ENCODE data around the gene SEL1L. TPM values are rescaled to one million over a fixed set of nuclear protein-coding genes. Genes with fewer than 3 reads are reported as not detected.

Gene SEL1L
- total and polyA plus RNA-seq, 4 experiments from 2014 or later: 18.4 to 65.7 (median 47.9) TPM

DNA sequence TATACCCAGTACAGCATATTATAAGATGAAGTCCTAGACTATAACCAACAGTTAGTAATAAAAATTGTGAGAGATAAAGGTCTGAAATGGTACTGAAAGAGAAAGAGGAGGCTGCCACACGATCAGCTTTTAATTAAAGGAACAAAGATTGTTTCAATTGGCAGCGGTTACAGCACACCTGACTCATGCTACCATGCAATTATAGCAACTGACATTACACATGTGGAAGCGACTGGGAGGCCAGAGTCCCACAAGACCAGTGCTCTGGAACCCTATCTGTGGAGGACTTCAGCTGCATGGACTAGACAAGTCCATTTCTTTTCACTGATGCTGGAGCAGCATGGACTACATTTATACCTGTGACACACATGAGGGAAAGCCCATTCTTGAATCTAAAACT is 55.2 kb downstream of the SEL1L start:
- H3K36me3 ChIP-seq (ENCODE audit: insufficient read depth, low read length): peaks cover 23% of the 10 kb centered on the region
- no peak for DNase-seq
- H3K4me3 ChIP-seq (ENCODE audit: low read length in 2 of 2): no peak overlapping the region
- CTCF ChIA-PET (ENCODE audit: partially characterized antibody): interaction anchor here (3.9 kb wide), 1 partner anchor 14 kb away, joined by 18 read pairs; no protein-coding TSS in a partner anchor
- H3K27me3 ChIP-seq (ENCODE audit: insufficient read depth, low read length): no peaks in the 10 kb centered on the region
- no peaks in the 10 kb centered on the region for H3K9me3 ChIP-seq (ENCODE audit: control insufficient read depth in 1 of 2, low read length in 2 of 2)
- no peak overlapping the region for H3K27ac ChIP-seq (ENCODE audit: low read depth, low read length)
- H3K27ac Mint-ChIP-seq: peak overlapping the region in 2 of 7 donors; percentile 29 to 30
- H3K27me3 Mint-ChIP-seq: no peaks in the 10 kb centered on the region
- POLR2A ChIA-PET (ENCODE audit: partially characterized antibody): no interaction called here
- H3K36me3 Mint-ChIP-seq: peaks cover 40 to 50% of the 10 kb centered on the region in 2 donors
- intact Hi-C loops (cut with micrococcal nuclease): no loop called here
- H3K4me1 Mint-ChIP-seq: peaks cover 18 to 28% (median 18%) of the 10 kb centered on the region in 4 donors
- peaks cover 16% of the 10 kb centered on the region for H3K4me1 ChIP-seq (ENCODE audit: insufficient read depth, low read length)
- H3K4me3 Mint-ChIP-seq: no peak overlapping the region
- no peaks in the 10 kb centered on the region for H3K9me3 Mint-ChIP-seq

GRCh38 chr14:81476816-81477215 is 56.8 kb downstream of the SEL1L start:
- H3K4me1 Mint-ChIP-seq: peaks cover 20 to 34% (median 22%) of the 10 kb centered on the region in 4 donors
- DNase-seq: no peak
- peaks cover 42 to 53% of the 10 kb centered on the region in 2 donors for H3K36me3 Mint-ChIP-seq
- CTCF ChIA-PET (ENCODE audit: partially characterized antibody): interaction anchor here (1.0 to 3.9 kb wide), 3 partner anchors 11 to 21 kb away, joined by 3 to 18 read pairs (median 8); no protein-coding TSS in a partner anchor
- Histone ChIP-seq H3K27ac (ENCODE audit: low read depth, low read length) (no peak overlapping the region), H3K27me3 (ENCODE audit: insufficient read depth, low read length) (no peaks in the 10 kb centered on the region), H3K9me3 (ENCODE audit: control insufficient read depth in 1 of 2, low read length in 2 of 2) (no peaks in the 10 kb centered on the region), H3K36me3 (ENCODE audit: insufficient read depth, low read length) (peaks cover 23% of the 10 kb centered on the region), H3K4me3 (ENCODE audit: low read length in 2 of 2) (no peak overlapping the region), H3K4me1 (ENCODE audit: insufficient read depth, low read length) (peaks cover 16% of the 10 kb centered on the region)
- no peaks in the 10 kb centered on the region for H3K9me3 Mint-ChIP-seq
- no peak overlapping the region for H3K4me3 Mint-ChIP-seq
- peak overlapping the region in 1 of 7 donors; percentile 53 for H3K27ac Mint-ChIP-seq
- POLR2A ChIA-PET (ENCODE audit: partially characterized antibody): interaction anchor here (1.6 kb wide), 1 partner anchor 9 kb away, joined by 4 read pairs; no protein-coding TSS in a partner anchor
- H3K27me3 Mint-ChIP-seq: no peaks in the 10 kb centered on the region
- intact Hi-C loops (cut with micrococcal nuclease): no loop called here

DNA sequence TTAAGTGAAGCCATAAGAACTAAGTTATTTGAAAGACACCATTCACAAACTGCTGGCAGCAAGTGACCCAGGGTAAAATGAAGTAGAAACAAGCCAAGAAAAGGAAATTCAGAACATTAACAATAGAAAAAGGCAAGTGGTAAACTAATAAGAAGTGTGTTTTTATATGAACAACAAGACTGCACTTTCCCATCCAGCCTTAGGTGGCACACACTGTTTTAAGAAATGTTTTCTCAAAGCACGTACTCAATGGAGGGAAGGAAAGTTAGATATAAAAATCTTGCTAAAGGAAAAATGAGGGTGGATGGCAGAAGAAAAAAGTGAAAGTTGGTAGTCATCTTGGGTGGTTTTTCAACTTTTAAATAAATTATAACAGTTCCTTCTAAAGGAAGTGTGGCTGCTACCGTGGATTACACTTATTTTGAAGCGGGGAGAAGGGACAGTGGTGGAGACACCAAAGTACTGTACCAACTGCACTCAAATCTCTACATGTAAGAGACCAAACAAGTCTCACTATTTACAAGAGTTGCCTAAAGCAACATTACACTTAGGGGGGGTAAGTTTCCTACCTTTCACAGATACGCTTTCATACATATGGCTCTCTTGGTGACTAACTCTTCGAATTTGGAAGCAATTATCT is 58.8 kb downstream of the SEL1L start:
- intact Hi-C loops (cut with micrococcal nuclease): loop anchor here (5.0 kb wide), 2 partner anchors 57 to 253 kb away; partner anchors contain the start of genes GTF2A1 and SEL1L
- Mint-ChIP-seq H3K27me3 (no peaks in the 10 kb centered on the region), H3K4me3 (peak overlapping the region in 7 of 8 donors; percentile 59 to 88 (median 83)), H3K27ac (peak overlapping the region; percentile 74 to 97 (median 92)), H3K9me3 (no peaks in the 10 kb centered on the region), H3K36me3 (peaks cover 33 to 44% of the 10 kb centered on the region in 2 donors), H3K4me1 (peaks cover 21 to 33% (median 27%) of the 10 kb centered on the region in 4 donors)
- CTCF ChIA-PET (ENCODE audit: partially characterized antibody): interaction anchor here (1.2 kb wide), 1 partner anchor 10 kb away, joined by 5 read pairs; no protein-coding TSS in a partner anchor
- Histone ChIP-seq H3K4me3 (ENCODE audit: low read length in 2 of 2) (peak overlapping the region in 1 of 2 donors; percentile 2), H3K9me3 (ENCODE audit: control insufficient read depth in 1 of 2, low read length in 2 of 2) (no peaks in the 10 kb centered on the region), H3K36me3 (ENCODE audit: insufficient read depth, low read length) (peaks cover 15% of the 10 kb centered on the region), H3K27ac (ENCODE audit: low read depth, low read length) (peak overlapping the region; percentile 56), H3K4me1 (ENCODE audit: insufficient read depth, low read length) (peaks cover 16% of the 10 kb centered on the region), H3K27me3 (ENCODE audit: insufficient read depth, low read length) (no peaks in the 10 kb centered on the region)
- POLR2A ChIA-PET (ENCODE audit: partially characterized antibody): no interaction called here
- DNase-seq: no peak

DNA sequence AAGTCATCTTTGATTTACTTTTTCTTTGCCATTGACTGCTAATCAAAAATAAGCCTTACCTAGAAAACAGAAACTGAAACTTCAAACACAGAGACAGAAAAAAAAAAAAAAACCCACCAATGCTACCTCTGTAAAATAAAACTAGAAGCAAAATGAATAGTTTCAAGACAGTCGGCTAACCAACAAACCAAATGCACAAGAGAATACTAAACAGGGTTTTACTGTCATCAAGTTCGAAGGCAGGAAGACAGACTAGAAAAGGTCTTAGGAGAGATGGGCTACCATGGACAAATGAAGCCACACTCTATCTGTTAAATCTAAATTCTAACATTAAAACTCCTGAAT is 59.5 kb downstream of the SEL1L start:
- peaks cover 21 to 33% (median 27%) of the 10 kb centered on the region in 4 donors for H3K4me1 Mint-ChIP-seq
- H3K36me3 Mint-ChIP-seq: peaks cover 26 to 39% of the 10 kb centered on the region in 2 donors
- H3K9me3 Mint-ChIP-seq: no peaks in the 10 kb centered on the region
- Histone ChIP-seq H3K36me3 (ENCODE audit: insufficient read depth, low read length) (peaks cover 10% of the 10 kb centered on the region), H3K4me3 (ENCODE audit: low read length in 2 of 2) (peak overlapping the region; percentile 2 to 39), H3K27me3 (ENCODE audit: insufficient read depth, low read length) (no peaks in the 10 kb centered on the region), H3K4me1 (ENCODE audit: insufficient read depth, low read length) (peaks cover 16% of the 10 kb centered on the region), H3K9me3 (ENCODE audit: control insufficient read depth in 1 of 2, low read length in 2 of 2) (no peaks in the 10 kb centered on the region), H3K27ac (ENCODE audit: low read depth, low read length) (peak overlapping the region; percentile 56)
- intact Hi-C loops (cut with micrococcal nuclease): loop anchor here (5.0 kb wide), 2 partner anchors 58 to 252 kb away; partner anchors contain the start of genes GTF2A1 and SEL1L
- H3K4me3 Mint-ChIP-seq: peak overlapping the region; percentile 79 to 88 (median 83)
- CTCF ChIA-PET (ENCODE audit: partially characterized antibody): no interaction called here
- H3K27ac Mint-ChIP-seq: peak overlapping the region; percentile 74 to 97 (median 94)
- H3K27me3 Mint-ChIP-seq: no peaks in the 10 kb centered on the region
- POLR2A ChIA-PET (ENCODE audit: partially characterized antibody): no interaction called here
- peak in 4 of 5 donors; percentile 16 to 29 (median 19) for DNase-seq

- intact Hi-C loops (cut with micrococcal nuclease): loop anchor here (5.0 kb wide), 2 partner anchors 59 to 251 kb away; partner anchors contain the start of genes GTF2A1 and SEL1L
- H3K27ac Mint-ChIP-seq: peak overlapping the region; percentile 74 to 97 (median 94)
- ChIA-PET CTCF (ENCODE audit: partially characterized antibody) (interaction anchor here (0.7 to 1.8 kb wide), 3 partner anchors 9 to 33 kb away, joined by 3 to 14 read pairs (median 3); no protein-coding TSS in a partner anchor), POLR2A (ENCODE audit: partially characterized antibody) (no interaction called here)
- H3K36me3 Mint-ChIP-seq: peaks cover 24 to 34% of the 10 kb centered on the region in 2 donors
- no peaks in the 10 kb centered on the region for H3K9me3 ChIP-seq (ENCODE audit: control insufficient read depth in 1 of 2, low read length in 2 of 2)
- DNase-seq: no peak
- H3K27ac ChIP-seq (ENCODE audit: low read depth, low read length): peak overlapping the region; percentile 56
- H3K27me3 ChIP-seq (ENCODE audit: insufficient read depth, low read length): no peaks in the 10 kb centered on the region
- H3K36me3 ChIP-seq (ENCODE audit: insufficient read depth, low read length): peaks cover 4% of the 10 kb centered on the region
- H3K4me1 ChIP-seq (ENCODE audit: insufficient read depth, low read length): peaks cover 16% of the 10 kb centered on the region
- peaks cover 21 to 33% (median 27%) of the 10 kb centered on the region in 4 donors for H3K4me1 Mint-ChIP-seq
- no peaks in the 10 kb centered on the region for H3K9me3 Mint-ChIP-seq
- H3K4me3 Mint-ChIP-seq: peak overlapping the region in 5 of 8 donors; percentile 80 to 88 (median 83)
- H3K4me3 ChIP-seq (ENCODE audit: low read length in 2 of 2): peak overlapping the region in 1 of 2 donors; percentile 2
- no peaks in the 10 kb centered on the region for H3K27me3 Mint-ChIP-seq
Measured at GRCh38 chr14:81473456-81474147, 60.1 kb downstream of the SEL1L start.

DNA sequence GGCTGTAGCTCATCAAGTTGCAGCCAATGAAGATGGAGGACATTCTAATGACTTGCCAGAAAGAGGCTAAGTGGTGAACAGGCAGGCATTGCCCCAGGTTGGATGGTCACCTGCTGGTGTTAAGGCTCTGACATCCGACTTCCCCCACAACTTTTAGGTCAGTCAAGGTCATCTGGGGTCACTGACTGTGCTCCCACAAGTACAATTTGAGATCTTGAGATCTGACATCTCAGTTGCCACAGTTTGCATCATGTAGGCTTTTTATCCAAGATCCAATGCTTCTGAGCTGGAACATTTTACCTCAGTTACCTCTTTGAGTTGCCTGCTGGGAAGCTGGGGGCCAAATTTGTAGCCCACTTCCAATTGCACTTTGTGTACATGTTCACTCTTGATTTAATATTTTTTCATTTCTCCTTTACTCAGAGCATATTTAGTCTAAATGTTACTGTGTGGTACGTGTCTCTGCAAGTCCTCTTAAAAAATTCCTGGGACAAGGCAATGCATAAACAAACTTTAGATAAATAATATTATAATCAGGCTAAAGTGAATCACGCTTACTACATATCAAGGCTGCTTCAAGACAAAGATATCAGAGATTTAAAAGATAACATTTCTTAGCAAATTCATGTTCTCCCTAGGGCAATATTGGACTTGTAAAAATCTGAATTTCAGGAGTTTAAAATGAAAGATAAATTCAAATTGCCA is 61.4 kb downstream of the SEL1L start:
- Histone ChIP-seq H3K9me3 (ENCODE audit: control insufficient read depth in 1 of 2, low read length in 2 of 2) (no peaks in the 10 kb centered on the region), H3K4me1 (ENCODE audit: insufficient read depth, low read length) (peaks cover 16% of the 10 kb centered on the region), H3K27me3 (ENCODE audit: insufficient read depth, low read length) (no peaks in the 10 kb centered on the region), H3K4me3 (ENCODE audit: low read length in 2 of 2) (no peak overlapping the region), H3K27ac (ENCODE audit: low read depth, low read length) (no peak overlapping the region), H3K36me3 (ENCODE audit: insufficient read depth, low read length) (no peaks in the 10 kb centered on the region)
- DNase-seq: no peak
- H3K27ac Mint-ChIP-seq: no peak overlapping the region
- H3K9me3 Mint-ChIP-seq: no peaks in the 10 kb centered on the region
- CTCF ChIA-PET (ENCODE audit: partially characterized antibody): interaction anchor here (1.8 kb wide), 1 partner anchor 7 kb away, joined by 14 read pairs; no protein-coding TSS in a partner anchor
- no peaks in the 10 kb centered on the region for H3K27me3 Mint-ChIP-seq
- intact Hi-C loops (cut with micrococcal nuclease): loop anchor here (5.0 kb wide), 2 partner anchors 60 to 250 kb away; partner anchors contain the start of genes GTF2A1 and SEL1L
- POLR2A ChIA-PET (ENCODE audit: partially characterized antibody): no interaction called here
- H3K36me3 Mint-ChIP-seq: peaks cover 16 to 24% of the 10 kb centered on the region in 2 donors
- H3K4me3 Mint-ChIP-seq: peak overlapping the region in 1 of 8 donors; percentile 20
- H3K4me1 Mint-ChIP-seq: peaks cover 21 to 33% (median 27%) of the 10 kb centered on the region in 4 donors

Data from CD4-positive, alpha-beta memory T cell (primary cell).